ENCODE results near the gene CXXC5.

GRCh38 chr5:139634028-139634325 is 14.2 kb upstream of the CXXC5 start:
- TF ChIP-seq, protein P1, sequence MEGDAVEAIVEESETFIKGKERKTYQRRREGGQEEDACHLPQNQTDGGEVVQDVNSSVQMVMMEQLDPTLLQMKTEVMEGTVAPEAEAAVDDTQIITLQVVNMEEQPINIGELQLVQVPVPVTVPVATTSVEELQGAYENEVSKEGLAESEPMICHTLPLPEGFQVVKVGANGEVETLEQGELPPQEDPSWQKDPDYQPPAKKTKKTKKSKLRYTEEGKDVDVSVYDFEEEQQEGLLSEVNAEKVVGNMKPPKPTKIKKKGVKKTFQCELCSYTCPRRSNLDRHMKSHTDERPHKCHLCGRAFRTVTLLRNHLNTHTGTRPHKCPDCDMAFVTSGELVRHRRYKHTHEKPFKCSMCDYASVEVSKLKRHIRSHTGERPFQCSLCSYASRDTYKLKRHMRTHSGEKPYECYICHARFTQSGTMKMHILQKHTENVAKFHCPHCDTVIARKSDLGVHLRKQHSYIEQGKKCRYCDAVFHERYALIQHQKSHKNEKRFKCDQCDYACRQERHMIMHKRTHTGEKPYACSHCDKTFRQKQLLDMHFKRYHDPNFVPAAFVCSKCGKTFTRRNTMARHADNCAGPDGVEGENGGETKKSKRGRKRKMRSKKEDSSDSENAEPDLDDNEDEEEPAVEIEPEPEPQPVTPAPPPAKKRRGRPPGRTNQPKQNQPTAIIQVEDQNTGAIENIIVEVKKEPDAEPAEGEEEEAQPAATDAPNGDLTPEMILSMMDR (IDR thresholded peaks at IDR 0.05): no peak
- no peak for TF ChIP-seq POLR2A (IDR thresholded peaks at IDR 0.05)
- no peak for TF ChIP-seq EP300 (IDR thresholded peaks at IDR 0.05)
